RCC 7860 (cell line): ENCODE results near the gene SPATA31D4.
"Not testable (repeated sequence)": the region's sequence is repeated elsewhere in the genome, so short reads cannot be mapped to it uniquely, and the experiment has no call there.

Experiments
- DNase-seq: peaks from one replicate; pipeline ENCODE4 v3.0.0-alpha.2; 2015; ENCODE audit warnings: low spot score
- FAIRE-seq: peaks from 2 replicates; lab custom pipeline; 2012; peaks lifted over from hg19 to GRCh38; lab: Jason Lieb, UNC

SPATA31D4 gene

DNA sequence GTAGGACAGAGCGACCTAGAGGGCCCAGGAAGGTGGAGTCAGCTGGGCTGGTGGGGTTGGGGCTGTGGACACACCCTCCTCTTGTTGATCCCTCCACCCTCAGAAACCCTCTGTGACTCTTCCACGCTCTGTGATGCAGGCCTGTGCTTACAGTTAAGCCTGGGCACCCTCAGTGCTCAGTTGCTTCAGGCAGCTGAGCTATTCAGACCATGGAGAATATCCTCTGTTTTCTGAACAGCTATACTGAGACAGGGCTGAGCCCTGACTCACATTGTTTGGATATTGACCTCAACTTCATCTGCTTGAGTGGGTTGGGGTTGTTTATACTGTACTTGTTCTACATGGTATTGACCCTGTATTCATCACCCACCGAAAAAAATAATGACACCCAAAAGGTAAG, at the start of gene SPATA31D4:
Gene SPATA31D4, plus strand, starts transcription at position 124 of the 400 bp plus-strand sequence. Its CDS starts 86 bp downstream, at position 210.
- FAIRE-seq, DNase-seq: not testable (repeated sequence)

DNA sequence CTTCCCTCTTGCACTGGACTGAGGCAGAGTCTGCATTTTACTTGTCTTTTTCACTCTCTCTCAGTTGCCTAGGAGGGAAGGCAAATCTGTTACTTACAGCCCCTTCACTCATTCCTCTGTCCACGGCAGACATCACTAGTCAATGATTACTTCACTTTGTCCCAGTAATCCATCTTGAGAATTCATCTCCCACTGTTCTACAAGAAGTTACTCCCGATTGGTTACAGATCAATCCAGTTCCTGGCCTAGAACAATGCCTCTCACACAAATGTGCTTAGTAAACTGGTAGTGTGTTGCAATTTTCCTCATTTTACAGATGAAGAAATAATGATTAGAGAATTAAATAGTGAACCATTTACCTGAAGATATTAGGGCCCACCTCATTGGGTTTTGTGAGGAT, 49.7 kb upstream of the SPATA31D4 start:
- DNase-seq = no peak
- no peak for FAIRE-seq

DNA sequence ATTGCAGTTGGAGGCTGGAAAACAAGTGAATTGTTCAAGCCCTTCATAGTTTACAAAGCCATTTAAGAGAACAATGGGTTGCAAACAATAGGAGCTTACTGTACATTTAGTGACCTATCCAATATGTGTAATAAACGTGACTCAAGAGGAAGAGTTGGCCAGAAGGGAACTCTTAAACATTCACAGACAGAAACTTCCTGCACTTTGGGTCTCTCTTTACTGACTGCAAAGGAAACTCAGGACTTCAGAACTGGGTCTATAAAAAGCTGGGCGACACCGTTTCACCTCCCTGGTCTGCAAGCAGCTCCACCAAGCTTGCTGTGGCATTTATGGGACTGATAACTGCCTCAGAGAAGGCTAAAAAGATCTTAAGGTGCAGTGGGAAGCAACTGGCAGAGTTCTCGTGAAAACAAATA, 48.7 kb upstream of the SPATA31D4 start:
- FAIRE-seq (no peak), DNase-seq (no peak)

DNA sequence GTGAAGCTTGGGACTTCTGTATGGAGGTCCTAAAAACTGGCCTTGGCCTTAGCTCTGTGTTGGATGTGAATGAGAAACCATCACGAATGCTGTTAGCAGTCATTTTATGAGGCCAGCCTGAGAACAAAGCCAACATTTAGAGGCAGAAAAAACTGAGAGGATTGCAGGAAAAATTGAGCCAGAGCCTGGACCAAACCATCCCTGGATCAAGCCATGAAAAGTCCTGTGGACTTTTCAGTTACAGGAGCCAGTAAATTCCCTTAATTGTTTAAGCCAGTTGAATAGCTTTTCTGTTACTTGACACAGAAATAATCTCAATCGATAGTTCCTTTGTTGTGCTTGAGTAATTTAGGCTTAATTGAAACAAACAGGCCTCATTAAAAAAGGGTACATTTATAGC, 42.6 kb upstream of the SPATA31D4 start:
- DNase-seq = no peak
- no peak for FAIRE-seq

DNA sequence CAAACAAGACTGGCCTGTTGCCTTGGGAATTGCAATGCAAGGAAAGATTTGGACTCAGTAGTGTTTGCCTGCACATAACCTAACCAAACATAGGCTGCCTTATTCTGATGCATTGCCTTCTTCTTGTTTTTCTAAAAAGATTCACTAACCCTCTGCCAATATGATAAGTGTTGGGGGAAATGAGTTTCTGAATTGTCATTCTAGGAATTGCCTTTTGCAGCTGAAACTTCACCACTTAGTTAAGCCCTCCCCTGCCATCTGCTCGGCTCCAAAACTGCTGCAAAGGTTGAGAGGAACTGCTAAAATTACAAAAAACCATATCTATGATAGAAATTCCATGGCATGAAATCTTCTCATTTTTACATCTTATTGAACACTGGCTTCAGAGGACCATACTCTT, 41.6 kb upstream of the SPATA31D4 start:
- DNase-seq (no peak), FAIRE-seq (no peak)

DNA sequence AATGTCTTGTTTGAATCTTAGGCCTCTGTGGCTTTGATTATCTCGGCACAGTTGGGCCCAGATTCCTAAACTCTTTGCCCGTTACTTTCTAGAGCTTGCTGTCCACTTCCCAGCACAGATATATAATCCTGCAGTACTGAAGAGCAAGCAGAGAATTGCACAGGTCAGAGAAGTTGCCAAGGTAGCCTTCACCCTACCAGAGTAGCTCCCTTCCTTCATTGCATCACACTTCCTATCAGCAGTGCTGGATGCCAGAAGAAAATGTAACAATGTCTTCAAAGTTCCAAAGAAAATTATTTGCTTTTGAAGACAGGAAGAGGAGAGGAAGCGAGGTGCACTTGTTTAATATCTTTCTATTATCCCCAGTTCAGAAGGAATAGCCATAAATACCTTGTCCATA, 38.1 kb upstream of the SPATA31D4 start:
- FAIRE-seq (no peak), DNase-seq (no peak)

DNA sequence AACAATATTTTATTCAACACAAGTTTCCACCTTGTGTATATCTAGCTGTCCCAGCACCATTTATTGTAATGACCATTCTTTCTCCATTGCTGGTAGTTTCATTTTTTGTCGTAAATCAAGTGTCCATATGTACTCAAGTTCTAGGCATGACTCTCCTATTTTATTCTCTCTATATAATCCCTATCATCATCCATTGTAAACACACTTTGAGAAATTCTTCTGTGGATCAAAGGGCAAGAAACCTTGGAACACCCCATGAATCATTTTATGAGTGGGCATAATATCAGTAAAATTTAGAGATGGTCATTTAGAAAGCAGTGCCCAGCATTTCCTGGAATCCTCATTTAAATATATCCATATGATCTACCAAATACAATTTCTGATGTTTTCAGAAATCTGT, 35.8 kb upstream of the SPATA31D4 start:
- FAIRE-seq = no peak
- no peak for DNase-seq

DNA sequence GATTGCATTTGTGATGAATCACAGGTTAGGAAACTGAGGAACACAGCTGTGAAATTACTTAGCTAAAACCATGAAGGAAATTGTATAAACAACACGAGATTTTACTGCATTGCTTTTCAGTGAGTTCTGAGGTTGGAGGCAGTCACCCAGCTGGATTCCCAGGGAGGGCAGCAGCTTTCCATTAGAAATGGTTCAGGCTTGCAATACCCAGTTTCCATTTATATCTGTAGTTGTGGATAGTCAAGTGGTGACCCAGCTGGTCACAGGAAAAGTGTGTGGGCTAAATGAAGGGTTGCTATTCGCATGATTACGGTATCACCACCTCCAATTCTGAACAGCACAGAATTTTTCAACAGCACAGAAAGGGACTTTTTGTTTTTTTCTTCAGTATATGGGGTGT, 34.3 kb upstream of the SPATA31D4 start:
- FAIRE-seq = no peak
- no peak for DNase-seq

DNA sequence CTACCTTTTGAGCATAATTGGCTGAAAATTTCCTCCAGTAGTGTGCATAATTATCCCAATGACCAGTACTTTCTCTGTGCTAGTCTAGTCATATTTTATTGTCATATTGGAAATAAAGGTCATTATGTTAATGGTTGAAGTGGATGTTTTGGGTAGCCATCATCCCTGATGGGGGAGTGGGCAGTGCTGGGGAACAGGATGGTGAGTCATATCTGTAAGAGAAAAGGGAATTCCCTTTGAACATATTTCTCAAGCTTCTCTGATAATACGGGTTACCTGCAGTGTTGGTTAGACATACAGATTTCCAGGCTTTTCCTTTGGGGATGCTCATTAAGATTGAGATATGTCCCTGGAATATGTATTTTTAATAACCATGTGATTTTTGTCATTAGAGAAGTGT, 33.3 kb upstream of the SPATA31D4 start:
- FAIRE-seq (no peak), DNase-seq (peak; percentile 37)

DNA sequence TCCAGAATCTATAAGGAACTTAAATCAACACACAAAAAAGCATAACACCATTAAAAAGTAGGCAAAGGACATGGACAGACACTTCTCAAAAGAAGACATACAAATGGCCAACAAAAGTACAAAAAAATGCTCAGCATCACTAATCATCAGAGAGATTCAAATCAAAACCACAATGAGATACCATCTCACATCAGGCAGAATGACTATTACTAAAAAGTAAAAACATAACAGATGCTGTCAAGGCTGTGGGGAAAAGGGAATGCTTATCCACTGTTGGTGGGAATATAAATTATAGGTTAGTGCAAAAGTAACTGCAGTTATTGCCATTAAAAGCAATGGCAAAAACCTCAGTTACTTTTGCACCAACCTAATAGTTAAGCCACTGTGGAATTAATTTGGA, 32.2 kb upstream of the SPATA31D4 start:
- FAIRE-seq (peak; percentile 45), DNase-seq (no peak)

DNA sequence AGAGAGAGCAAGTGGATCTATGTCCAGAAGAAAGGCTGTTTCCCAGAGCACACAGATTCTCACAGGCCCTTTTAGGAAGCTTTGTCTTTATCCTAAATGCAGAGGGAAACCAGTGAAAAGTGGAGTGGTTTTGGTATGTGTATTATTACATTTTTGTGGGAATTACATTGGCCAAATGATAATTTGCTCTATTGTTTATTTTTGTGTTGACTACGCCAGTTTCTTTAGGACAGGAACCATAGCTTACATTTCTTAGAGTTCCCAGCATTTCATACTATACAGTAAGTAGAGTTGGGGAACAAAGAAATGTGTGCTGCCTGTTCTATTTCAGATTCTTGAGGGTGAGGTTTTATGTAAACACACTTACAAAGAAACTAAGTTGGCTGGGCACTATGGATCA, 29.4 kb upstream of the SPATA31D4 start:
- no peak for DNase-seq
- no peak for FAIRE-seq

DNA sequence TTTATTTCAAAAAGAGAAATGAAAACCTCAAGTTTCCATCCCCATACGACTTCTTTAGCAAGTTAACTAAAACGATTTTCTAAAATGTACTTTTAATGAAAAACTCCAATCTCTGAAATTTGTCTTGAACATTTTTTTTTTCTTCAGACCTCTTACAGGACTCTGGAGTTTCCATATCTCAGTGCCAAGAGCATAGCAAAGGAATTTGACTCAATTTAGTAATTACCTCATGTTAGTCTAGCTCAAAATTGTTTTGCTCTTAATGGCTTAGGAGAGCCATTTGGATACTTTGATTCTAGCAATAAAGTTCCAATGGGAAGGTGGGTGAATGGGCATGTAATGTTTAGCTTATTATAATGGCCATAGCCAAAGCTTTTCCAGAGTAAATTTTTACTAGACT, 26.0 kb upstream of the SPATA31D4 start:
- no peak for FAIRE-seq
- no peak for DNase-seq

DNA sequence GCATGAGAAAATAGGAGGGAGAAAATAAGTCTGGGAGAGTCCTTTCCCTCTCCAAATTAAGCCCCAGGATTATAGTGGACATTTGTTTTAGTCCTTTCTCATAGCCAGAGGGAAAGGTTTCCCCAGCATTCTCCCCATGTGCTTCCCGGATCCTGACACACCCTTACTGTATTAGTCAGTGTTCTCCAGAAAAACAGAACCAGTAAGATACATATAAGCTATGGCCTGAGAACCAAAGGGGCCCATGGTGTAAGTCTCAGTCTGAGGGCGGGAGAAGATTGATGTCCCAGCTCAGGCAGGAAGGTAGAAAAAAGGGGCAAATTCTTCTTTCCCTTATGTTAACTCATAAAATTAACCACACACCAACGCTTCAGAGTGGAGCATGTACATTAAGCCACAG, 25.6 kb upstream of the SPATA31D4 start:
- DNase-seq (no peak), FAIRE-seq (no peak)

DNA sequence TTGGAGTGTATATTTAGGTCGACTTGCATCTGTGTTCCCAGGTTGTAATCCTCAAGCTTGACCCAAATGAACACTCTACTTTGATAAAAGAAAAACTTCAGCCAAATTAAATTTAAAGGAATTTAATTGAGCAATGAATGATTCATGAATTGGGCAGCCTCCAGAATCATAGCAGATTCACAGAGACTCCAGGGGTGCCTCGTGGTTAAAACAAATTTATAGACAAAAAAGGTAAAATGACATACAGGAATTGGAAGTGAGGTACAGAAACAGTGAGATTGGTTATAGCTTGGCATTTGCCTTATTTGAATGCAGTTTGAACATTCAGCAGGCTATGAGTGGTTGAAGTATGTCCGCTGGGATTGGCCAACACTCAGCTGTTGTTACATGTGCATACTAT, 21.6 kb upstream of the SPATA31D4 start:
- DNase-seq (no peak), FAIRE-seq (no peak)

DNA sequence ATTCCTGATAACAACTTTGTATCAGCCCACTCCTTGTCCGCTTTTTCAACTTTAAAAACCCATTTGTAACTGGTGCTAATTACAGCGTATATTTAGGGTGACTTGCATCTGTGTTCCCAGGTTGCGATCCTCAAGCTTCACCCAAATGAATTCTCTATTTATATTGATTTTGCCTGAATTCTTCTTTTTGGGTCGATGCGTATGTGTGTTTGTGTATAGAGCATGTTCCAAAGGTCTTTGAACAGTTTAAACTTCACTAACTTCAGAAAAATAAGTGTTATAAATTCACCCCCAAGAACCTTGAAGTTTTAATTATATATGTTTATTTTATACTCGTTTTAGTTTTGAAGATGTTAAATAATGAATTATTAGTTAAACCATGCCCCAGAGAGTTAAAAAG, 16.1 kb upstream of the SPATA31D4 start:
- no peak for DNase-seq
- FAIRE-seq = no peak

DNA sequence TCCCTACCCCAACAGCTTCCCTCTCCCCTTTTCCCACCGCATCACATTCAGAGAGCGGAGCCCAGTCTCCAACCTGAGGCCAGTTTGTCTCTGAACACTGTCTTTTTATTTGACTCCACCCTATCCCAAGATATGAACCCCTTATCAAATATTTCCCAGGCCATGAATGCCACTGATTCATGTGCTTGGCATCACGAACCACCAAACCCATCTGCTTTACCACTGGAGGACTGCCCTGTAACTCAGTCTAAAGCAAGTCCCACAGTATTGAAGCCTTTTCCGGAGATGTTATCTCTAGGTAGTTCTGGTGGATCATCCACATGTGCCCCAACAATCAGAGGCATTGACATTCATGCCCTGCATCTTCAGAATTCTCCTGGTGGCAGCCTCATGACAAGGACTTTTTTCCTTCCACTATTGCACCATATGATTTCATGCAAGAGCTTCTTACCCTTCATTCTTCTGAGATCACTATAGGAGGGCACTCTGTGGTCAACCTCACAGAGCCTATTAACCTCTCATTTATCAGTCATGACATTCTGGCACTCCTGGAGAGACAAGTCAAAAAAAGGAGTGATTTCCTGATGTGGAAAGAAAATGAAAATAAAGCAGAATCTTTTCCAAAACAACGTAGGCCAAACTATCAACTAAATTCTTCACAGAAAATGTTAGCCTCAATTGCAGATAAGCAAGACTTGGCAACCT, 12.3 kb upstream of the SPATA31D4 start:
- FAIRE-seq (peak; percentile 90), DNase-seq (peak; percentile 88)

DNA sequence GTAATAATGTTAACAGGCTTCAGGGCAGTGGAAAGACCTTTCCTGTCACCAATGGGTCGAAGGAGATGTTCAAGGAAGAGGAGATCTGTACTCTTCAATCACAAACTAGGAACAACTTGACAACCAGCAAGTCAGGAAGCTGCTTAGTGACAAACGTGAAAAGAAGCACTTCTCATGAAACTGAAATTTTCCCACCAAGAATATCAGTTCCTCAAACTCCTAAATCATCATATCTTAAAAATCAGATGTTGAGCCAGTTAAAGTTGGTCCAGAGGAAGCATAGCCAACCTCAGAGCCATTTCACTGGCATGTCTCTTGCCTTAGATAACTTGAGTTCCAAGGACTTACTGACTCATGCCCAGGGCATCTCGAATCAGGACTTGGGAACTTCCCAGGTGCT, 9.7 kb upstream of the SPATA31D4 start:
- peak; percentile 96 for FAIRE-seq

DNA sequence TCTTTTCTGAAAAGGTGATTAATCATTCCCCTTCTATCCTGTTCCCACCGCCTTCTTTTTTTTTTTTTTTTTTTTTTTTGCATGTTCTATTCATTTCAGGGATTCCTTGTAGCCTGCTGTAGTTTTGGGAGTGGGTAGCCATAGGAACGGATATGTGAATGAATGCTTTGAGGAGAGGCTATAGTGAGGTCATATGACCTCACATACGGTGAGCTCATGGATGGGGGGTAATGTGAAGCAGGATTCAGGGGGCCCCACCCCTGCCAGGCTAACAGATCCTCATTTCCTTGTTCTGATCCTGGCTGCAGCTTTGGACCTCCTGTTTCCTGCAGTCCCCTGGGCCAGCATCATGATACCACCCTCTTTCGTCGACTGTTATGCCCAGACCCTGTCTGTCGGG, 1.9 kb downstream of the SPATA31D4 start:
- not testable (repeated sequence) for DNase-seq, FAIRE-seq

More for the DNA sequence above, 9.7 kb upstream of the SPATA31D4 start:
- DNase-seq = not testable (repeated sequence)

DNA sequence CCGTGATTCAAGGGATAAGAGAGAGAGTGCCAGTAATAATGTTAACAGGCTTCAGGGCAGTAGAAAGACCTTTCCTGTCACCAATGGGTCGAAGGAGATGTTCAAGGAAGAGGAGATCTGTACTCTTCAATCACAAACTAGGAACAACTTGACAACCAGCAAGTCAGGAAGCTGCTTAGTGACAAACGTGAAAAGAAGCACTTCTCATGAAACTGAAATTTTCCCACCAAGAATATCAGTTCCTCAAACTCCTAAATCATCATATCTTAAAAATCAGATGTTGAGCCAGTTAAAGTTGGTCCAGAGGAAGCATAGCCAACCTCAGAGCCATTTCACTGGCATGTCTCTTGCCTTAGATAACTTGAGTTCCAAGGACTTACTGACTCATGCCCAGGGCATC, 5.3 kb downstream of the SPATA31D4 start:
- FAIRE-seq = peak; percentile 96
- DNase-seq = not testable (repeated sequence)

DNA sequence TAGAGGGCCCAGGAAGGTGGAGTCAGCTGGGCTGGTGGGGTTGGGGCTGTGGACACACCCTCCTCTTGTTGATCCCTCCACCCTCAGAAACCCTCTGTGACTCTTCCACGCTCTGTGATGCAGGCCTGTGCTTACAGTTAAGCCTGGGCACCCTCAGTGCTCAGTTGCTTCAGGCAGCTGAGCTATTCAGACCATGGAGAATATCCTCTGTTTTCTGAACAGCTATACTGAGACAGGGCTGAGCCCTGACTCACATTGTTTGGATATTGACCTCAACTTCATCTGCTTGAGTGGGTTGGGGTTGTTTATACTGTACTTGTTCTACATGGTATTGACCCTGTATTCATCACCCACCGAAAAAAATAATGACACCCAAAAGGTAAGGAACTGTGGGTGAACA, 15.2 kb downstream of the SPATA31D4 start, which contains the start of gene SPATA31D3:
Gene SPATA31D3, plus strand, starts transcription at position 108 of the 400 bp plus-strand sequence. Its CDS starts 86 bp downstream, at position 194.
- FAIRE-seq, DNase-seq: not testable (repeated sequence)

DNA sequence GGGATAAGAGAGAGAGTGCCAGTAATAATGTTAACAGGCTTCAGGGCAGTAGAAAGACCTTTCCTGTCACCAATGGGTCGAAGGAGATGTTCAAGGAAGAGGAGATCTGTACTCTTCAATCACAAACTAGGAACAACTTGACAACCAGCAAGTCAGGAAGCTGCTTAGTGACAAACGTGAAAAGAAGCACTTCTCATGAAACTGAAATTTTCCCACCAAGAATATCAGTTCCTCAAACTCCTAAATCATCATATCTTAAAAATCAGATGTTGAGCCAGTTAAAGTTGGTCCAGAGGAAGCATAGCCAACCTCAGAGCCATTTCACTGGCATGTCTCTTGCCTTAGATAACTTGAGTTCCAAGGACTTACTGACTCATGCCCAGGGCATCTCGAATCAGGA, 20.4 kb downstream of the SPATA31D4 start:
- peak; percentile 96 for FAIRE-seq
- not testable (repeated sequence) for DNase-seq

DNA sequence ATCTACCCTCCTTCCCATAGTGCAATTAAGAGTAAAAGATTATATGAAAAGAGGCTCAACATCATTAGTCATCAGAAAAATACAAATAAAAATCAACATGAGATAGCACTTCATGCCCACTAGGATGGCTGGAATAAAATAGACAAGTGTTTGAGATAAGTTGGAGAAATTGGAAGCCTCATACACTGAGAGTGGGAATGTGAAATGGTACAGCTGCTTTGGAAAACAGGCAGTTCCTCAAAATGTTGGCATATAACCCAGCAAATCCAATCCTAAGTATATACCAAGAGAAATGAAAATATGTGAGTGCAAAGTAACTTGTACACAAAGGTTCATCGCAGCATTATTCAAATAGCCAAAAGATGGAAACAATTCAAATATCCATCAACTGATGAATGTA, 24.9 kb downstream of the SPATA31D4 start:
- DNase-seq = no peak
- no peak for FAIRE-seq

DNA sequence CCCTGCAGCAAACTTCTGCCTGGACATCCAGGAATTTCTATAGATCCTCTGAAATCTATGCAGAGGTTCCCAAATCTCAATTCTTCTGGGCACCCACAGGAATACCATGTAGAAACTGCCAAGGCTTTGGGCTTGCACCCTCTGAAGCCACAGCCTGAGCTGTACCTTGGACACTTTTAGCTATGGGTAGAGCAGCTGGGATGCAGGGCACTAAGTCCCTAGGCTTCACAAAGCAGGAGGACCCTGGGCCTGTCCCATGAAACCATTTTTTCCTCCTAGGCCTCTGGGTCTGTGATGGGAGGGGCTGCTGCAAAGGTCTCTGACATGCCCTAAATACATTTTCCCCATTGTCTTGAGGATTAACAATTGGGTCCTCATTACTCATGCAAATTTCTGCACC, 27.4 kb downstream of the SPATA31D4 start:
- DNase-seq (no peak), FAIRE-seq (no peak)
